BLaER1 treated with 17β-estradiol and CSF1 and Interleukin-3, amounts not matched to agents 10 nM and 100 nM (cell line): ENCODE results near the gene PRSS33.

ENCODE experiments used
- H3K27ac ChIP-seq, 11 experiments: shearing (Covaris generic); formaldehyde crosslinking; 2 replicates each; pipeline ENCODE4 v1.8.1; 2022
- H3K27me3 ChIP-seq, 11 experiments: shearing (Covaris generic); formaldehyde crosslinking; 2 replicates each; pipeline ENCODE4 v1.8.1; 2022
- H3K36me3 ChIP-seq, 11 experiments: shearing (Covaris generic); formaldehyde crosslinking; 2 replicates each; pipeline ENCODE4 v1.8.1; 2022
- H3K4me1 ChIP-seq, 10 experiments: shearing (Covaris generic); formaldehyde crosslinking; 2 replicates each; pipeline ENCODE4 v1.8.1; 2022
- H3K4me2 ChIP-seq, 11 experiments: shearing (Covaris generic); formaldehyde crosslinking; 2 replicates each; pipeline ENCODE4 v1.8.1; 2022
- H3K4me3 ChIP-seq, 10 experiments: shearing (Covaris generic); formaldehyde crosslinking; 2 replicates each; pipeline ENCODE4 v1.8.1; 2022
- H3K9ac ChIP-seq, 11 experiments: shearing (Covaris generic); formaldehyde crosslinking; 2 replicates each; pipeline ENCODE4 v1.8.1; 2022
- H3K9me3 ChIP-seq, 11 experiments: shearing (Covaris generic); formaldehyde crosslinking; replicated peaks in 1 of 11; 2 replicates each; pipeline ENCODE4 v1.8.1; 2022
- H4K20me1 ChIP-seq, 11 experiments: shearing (Covaris generic); formaldehyde crosslinking; 2 replicates each; pipeline ENCODE4 v1.8.1; 2022
- Cebpa-rat ChIP-seq, 11 experiments: shearing (Covaris generic); IDR thresholded peaks; 2 replicates each; pipeline ENCODE4 v1.8.1; 2022

PRSS33 gene

GRCh38 chr16:2829501-2830354 lies 42.4 kb upstream of the PRSS33 start, which contains the start of gene ZG16B:
Gene ZG16B (plus strand): TSS chr16:2830303. CDS start chr16:2830442, 139 bp downstream.
- no peaks in the 10 kb centered on the region for H3K27me3 ChIP-seq
- H4K20me1 ChIP-seq: peaks cover 0 to 6% (median 0%) of the 10 kb centered on the region in 11 experiments; a peak in 1 of 22 replicates
- H3K9me3 ChIP-seq: peaks cover 0 to 13% (median 0%) of the 10 kb centered on the region in 11 experiments; a peak in 5 of 22 replicates
- peaks cover 0 to 4% (median 0%) of the 10 kb centered on the region in 11 experiments; a peak in 1 of 22 replicates for H3K36me3 ChIP-seq
- H3K4me2 ChIP-seq: peak within 1 kb of the TSS; percentile 53 to 95 (median 77)
- no peak for TF ChIP-seq Cebpa-rat (IDR thresholded peaks at IDR 0.05)
- peak within 1 kb of the TSS in 10 of 11 experiments; percentile 23 to 76 (median 62); a peak in 17 of 22 replicates for H3K9ac ChIP-seq
- H3K4me1 ChIP-seq: peaks cover 13 to 28% (median 18%) of the 10 kb centered on the region in 10 experiments
- H3K4me3 ChIP-seq: peak within 1 kb of the TSS in 5 of 10 experiments; percentile 35 to 54 (median 49); a peak in 11 of 20 replicates
- peak within 1 kb of the TSS; percentile 31 to 89 (median 60); a peak in 20 of 22 replicates for H3K27ac ChIP-seq

DNA sequence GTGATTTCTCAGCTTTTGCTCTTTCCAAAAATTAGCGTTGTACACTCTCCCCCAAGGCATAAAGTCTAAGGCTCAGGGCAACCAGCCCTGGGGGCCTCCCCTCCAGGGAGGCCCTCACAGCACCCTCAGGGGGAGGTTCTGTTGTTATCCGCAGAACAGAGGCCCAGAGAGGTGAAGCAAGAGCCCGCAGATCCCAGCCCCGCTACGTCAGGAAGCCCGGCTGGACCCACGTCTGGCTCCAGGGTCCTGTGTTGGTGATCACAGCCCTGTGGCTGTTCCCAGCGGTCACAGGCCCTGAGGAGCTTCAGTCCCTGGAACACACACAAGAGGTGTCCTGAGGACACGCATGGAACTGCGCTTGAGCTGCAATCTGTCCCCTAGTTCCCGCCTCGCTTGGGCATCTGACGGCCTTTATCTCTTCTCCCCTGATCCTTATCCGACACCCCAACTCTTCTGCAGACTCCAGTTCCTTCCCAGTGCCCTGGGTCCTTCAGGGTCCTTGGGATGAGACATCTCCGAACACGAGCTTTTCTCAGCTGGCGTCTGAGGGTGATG lies 41.6 kb upstream of the PRSS33 start:
- no peak for TF ChIP-seq Cebpa-rat (IDR thresholded peaks at IDR 0.05)
- Histone ChIP-seq H3K9ac (0 out of 22 replicates have a peak overlapping the region, but pooled peaks of 1 of the 11 experiments have one; percentile 76), H3K36me3 (peaks cover 0 to 4% (median 0%) of the 10 kb centered on the region in 11 experiments; a peak in 1 of 22 replicates), H3K4me2 (peak overlapping the region in 7 of 11 experiments; percentile 73 to 95 (median 81); a peak in 13 of 22 replicates), H3K9me3 (peaks cover 0 to 13% (median 0%) of the 10 kb centered on the region in 11 experiments; a peak in 5 of 22 replicates), H4K20me1 (peaks cover 0 to 6% (median 0%) of the 10 kb centered on the region in 11 experiments; a peak in 1 of 22 replicates), H3K4me1 (peaks cover 13 to 28% (median 18%) of the 10 kb centered on the region in 10 experiments), H3K27me3 (no peaks in the 10 kb centered on the region), H3K27ac (peak overlapping the region in 1 of 11 experiments; percentile 89; a peak in 1 of 22 replicates), H3K4me3 (no peak overlapping the region; a peak in 1 of 20 replicates)

GRCh38 chr16:2828521-2828840 lies 41.1 kb upstream of the PRSS33 start:
- Histone ChIP-seq H3K9ac (no peak overlapping the region), H3K4me2 (peak overlapping the region in 1 of 11 experiments; percentile 23; a peak in 1 of 22 replicates), H3K36me3 (peaks cover 0 to 4% (median 0%) of the 10 kb centered on the region in 11 experiments; a peak in 1 of 22 replicates), H3K9me3 (peaks cover 0 to 13% (median 0%) of the 10 kb centered on the region in 11 experiments; a peak in 5 of 22 replicates), H3K27ac (no peak overlapping the region), H3K27me3 (no peaks in the 10 kb centered on the region), H3K4me3 (no peak overlapping the region), H3K4me1 (peaks cover 13 to 28% (median 18%) of the 10 kb centered on the region in 10 experiments), H4K20me1 (peaks cover 0 to 6% (median 0%) of the 10 kb centered on the region in 11 experiments; a peak in 1 of 22 replicates)
- TF ChIP-seq Cebpa-rat (IDR thresholded peaks at IDR 0.05): no peak

DNA sequence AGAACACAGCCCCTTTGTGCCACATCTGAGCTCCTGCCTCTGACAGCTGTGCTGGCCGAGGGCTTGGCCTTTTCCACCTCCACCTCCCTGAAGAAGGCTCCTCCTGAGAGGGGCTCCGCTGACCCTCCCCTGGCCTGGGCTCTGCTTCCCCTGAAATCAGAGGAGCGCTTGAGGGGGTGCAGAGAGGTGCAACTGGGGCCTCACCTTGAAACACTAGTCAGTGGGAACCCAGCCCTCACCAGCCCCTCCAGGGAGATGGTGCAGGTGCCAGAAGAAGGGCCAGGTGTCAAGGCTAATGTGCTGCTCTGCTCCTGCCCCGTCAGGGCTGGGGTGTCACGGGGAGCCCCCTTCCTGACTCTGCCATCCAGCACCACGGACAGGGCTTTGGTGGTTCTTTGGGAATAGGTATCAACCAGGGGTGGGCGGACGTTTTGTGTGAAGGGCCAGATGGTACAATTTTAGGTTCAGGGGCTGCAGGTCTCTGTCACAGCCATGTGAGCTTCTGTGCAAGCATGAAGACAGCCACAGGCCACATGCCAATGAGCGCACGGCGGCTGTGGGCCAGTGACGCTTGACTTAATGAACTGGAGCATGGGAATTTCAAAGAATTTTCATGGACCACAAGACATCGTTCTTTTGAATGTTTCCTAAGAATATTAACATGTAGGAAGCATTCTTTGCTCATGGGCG lies 40.6 kb upstream of the PRSS33 start:
- Histone ChIP-seq H3K36me3 (peaks cover 0 to 4% (median 0%) of the 10 kb centered on the region in 11 experiments; a peak in 1 of 22 replicates), H3K27me3 (no peaks in the 10 kb centered on the region), H3K9ac (no peak overlapping the region), H3K4me1 (peaks cover 13 to 28% (median 18%) of the 10 kb centered on the region in 10 experiments), H3K9me3 (peaks cover 0 to 13% (median 0%) of the 10 kb centered on the region in 11 experiments; a peak in 5 of 22 replicates), H3K4me2 (peak overlapping the region in 1 of 11 experiments; percentile 23; a peak in 1 of 22 replicates), H3K27ac (no peak overlapping the region), H4K20me1 (peaks cover 0 to 6% (median 0%) of the 10 kb centered on the region in 11 experiments; a peak in 1 of 22 replicates), H3K4me3 (no peak overlapping the region)
- TF ChIP-seq Cebpa-rat (IDR thresholded peaks at IDR 0.05): no peak

DNA sequence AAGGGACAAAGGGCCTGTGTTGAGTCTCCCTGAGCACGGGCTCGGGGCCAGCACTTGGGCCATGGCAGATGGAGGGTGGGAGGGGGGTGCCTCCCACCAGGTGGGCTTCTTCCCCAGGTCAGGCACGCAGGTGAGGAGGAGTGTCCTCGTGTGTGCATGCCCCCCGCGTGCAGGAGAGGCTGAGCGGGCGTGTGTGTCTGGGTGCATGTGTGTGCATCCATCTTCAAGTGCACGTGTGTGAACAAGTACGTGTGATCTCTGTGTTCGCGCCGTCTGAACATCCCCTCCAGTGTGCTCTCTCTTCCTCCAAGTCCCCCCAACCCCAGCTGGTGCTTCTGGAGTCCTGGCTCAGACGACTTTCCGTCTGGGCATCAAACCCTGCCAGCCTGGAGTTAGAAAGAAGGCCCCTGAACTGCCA lies 40.0 kb upstream of the PRSS33 start:
- Histone ChIP-seq H3K36me3 (peaks cover 0 to 4% (median 0%) of the 10 kb centered on the region in 11 experiments; a peak in 1 of 22 replicates), H3K9ac (no peak overlapping the region), H3K9me3 (peaks cover 0 to 11% (median 0%) of the 10 kb centered on the region in 11 experiments; a peak in 4 of 22 replicates), H4K20me1 (peaks cover 0 to 6% (median 0%) of the 10 kb centered on the region in 11 experiments; a peak in 1 of 22 replicates), H3K4me1 (peaks cover 13 to 28% (median 18%) of the 10 kb centered on the region in 10 experiments), H3K4me2 (no peak overlapping the region), H3K4me3 (no peak overlapping the region), H3K27ac (no peak overlapping the region), H3K27me3 (no peaks in the 10 kb centered on the region)
- no peak for TF ChIP-seq Cebpa-rat (IDR thresholded peaks at IDR 0.05)

- H3K4me2 ChIP-seq: no peak overlapping the region
- H3K9me3 ChIP-seq: peaks cover 0 to 5% (median 0%) of the 10 kb centered on the region in 11 experiments; a peak in 1 of 22 replicates
- peaks cover 0 to 3% (median 0%) of the 10 kb centered on the region in 11 experiments; a peak in 1 of 22 replicates for H3K36me3 ChIP-seq
- 0 out of 22 replicates have a peak overlapping the region, but pooled peaks of 1 of the 11 experiments have one; percentile 10 for H3K9ac ChIP-seq
- peaks cover 0 to 6% (median 0%) of the 10 kb centered on the region in 11 experiments; a peak in 1 of 22 replicates for H4K20me1 ChIP-seq
- H3K4me1 ChIP-seq: peaks cover 13 to 28% (median 18%) of the 10 kb centered on the region in 10 experiments
- no peak overlapping the region for H3K27ac ChIP-seq
- H3K27me3 ChIP-seq: no peaks in the 10 kb centered on the region
- TF ChIP-seq Cebpa-rat (IDR thresholded peaks at IDR 0.05): no peak
- H3K4me3 ChIP-seq: no peak overlapping the region
Measured at GRCh38 chr16:2826591-2827373, 39.4 kb upstream of the PRSS33 start.

- Histone ChIP-seq H3K9me3 (no peaks in the 10 kb centered on the region), H3K4me1 (peaks cover 13 to 24% (median 17%) of the 10 kb centered on the region in 10 experiments), H3K4me3 (no peak overlapping the region), H3K27ac (no peak overlapping the region), H4K20me1 (peaks cover 0 to 6% (median 0%) of the 10 kb centered on the region in 11 experiments; a peak in 2 of 22 replicates), H3K9ac (no peak overlapping the region), H3K4me2 (no peak overlapping the region), H3K36me3 (no peaks in the 10 kb centered on the region), H3K27me3 (no peaks in the 10 kb centered on the region)
- TF ChIP-seq Cebpa-rat (IDR thresholded peaks at IDR 0.05): no peak
Measured at GRCh38 chr16:2825906-2826305, 38.5 kb upstream of the PRSS33 start.
